HUDEP-2 (cell line): Measurements from ENCODE around the gene NKX1-1.
"Not testable (repeated sequence)": the region's sequence is repeated elsewhere in the genome, so short reads cannot be mapped to it uniquely, and the experiment has no call there.

Experiments used
- DNase-seq, 76 experiments: peaks; one replicate each; lab custom pipeline; 2025; ENCODE audit not compliant: unreplicated experiment in 76 of 76; lab: John Stamatoyannopoulos, UW

NKX1-1 gene

DNA sequence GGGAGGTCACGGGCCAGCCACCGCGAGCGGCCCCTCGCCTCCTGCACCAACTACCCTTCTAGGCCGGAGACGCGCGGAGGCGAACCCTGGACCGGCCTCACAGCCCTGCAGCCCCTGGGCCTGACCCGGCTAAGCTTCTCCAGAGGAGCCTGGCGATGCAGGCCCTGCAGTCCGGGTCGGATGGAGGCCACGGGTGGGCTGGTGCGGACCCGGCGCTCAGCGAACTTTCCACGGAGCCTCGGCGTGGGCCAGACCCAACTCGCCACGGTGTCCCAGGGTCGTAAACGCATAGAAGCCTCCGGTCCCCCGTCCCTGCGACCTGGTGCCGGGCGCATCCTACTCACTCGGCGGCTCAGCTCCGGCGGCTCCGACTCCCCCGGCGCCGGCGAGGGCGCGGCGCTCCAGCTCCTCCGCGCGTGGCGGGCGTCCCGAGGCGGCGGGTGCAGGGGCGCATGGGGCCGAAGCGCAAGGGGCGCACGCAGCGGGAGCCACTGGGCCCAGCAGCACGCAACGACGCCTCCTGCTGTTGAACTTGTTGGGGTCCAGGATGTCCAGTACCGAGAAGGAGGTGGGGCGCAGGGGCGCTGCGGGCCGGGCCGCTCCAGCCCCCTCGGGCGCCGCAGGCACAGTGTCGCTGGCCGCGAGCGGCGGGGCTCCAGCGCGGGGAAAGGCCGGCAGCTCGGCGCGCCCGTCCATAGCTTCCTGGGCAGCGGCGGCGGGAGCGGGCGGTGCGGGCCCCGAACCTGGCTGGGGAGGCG is 427 bp downstream of the NKX1-1 start:
- DNase-seq: no peak

DNA sequence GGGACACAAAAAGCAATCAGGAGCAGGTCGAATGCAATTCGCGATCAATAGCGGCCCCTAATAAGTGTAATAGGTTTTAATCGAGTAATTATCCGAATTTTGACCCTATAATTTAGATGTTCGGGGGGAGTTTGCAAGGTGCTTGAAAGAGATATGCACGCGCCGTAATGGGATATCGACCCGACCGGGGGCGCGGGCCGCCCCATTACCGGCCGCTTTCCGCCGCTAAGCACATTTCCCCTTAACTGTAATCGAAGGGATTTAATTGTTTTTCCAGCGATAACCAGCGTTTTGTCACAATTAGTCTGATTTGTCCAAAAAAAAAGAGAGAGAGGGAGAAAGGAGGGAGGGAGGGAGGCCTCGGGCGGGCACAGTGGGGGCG is 997 bp downstream of the NKX1-1 start:
- DNase-seq: no peak

GRCh38 chr4:1404573-1405253 is 1.5 kb downstream of the NKX1-1 start:
- DNase-seq: no peak

DNA sequence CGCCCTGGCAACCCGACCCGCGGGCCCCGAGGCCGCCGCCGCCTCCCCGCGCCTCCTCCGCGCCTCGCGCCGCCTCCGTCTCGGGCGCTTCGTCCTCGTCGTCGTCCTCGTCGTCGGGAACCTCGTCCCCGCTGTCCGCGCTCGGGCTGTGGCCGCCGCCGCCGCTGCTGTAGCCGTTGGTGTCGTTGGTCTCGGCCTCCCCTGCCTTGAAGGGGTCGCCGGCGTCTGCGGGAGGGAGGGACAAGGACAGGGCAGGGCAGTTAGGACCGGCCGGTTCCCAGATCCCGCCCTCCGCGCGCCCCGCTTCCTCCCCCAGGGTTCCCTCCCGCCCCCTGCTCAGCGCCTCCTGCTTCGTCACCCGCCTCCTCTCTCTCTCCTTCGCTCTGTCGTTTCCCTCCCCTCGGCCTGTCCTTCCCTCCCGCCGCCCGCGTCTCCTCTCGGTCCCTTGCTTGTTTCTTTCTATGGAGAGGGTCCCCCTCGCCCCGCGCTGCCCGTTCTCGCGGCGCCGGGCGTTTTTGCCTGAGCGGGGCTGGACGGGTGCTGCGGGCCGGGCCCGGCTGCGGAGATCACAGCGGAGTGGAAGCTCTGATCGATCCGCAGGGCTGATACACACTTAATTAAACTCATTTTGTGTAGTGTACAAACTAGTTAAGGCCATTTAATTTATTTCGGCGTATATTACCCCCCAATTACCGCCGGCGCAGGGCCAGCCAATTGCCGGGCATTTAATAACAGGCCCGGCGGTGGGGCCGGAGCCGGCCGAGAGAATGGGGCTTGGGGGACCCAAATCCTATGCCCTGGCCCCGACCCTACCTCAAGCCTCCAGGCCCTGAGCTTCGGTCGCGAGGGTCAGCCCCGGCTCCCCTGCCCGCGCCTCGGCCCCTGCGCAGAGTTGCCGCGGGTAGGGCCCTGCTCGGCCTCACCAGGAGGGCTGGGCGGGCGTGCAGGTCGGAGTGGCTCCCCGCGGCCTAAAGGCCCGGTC is 2.4 kb downstream of the NKX1-1 start:
- DNase-seq: no peak

GRCh38 chr4:1403177-1403583 is 3.1 kb downstream of the NKX1-1 start:
- no peak for DNase-seq

GRCh38 chr4:1402516-1403091 is 3.6 kb downstream of the NKX1-1 start:
- DNase-seq: no peak

- no peak for DNase-seq
Measured at GRCh38 chr4:1402021-1402515, 4.2 kb downstream of the NKX1-1 start.

- DNase-seq: no peak
Measured at GRCh38 chr4:1401409-1402020, 4.7 kb downstream of the NKX1-1 start.

- DNase-seq: no peak
Measured at GRCh38 chr4:1400831-1401408, 5.3 kb downstream of the NKX1-1 start.

- DNase-seq: no peak
Measured at GRCh38 chr4:1400191-1400805, 5.9 kb downstream of the NKX1-1 start.

- no peak for DNase-seq
Measured at GRCh38 chr4:1399508-1400190, 6.6 kb downstream of the NKX1-1 start.

DNA sequence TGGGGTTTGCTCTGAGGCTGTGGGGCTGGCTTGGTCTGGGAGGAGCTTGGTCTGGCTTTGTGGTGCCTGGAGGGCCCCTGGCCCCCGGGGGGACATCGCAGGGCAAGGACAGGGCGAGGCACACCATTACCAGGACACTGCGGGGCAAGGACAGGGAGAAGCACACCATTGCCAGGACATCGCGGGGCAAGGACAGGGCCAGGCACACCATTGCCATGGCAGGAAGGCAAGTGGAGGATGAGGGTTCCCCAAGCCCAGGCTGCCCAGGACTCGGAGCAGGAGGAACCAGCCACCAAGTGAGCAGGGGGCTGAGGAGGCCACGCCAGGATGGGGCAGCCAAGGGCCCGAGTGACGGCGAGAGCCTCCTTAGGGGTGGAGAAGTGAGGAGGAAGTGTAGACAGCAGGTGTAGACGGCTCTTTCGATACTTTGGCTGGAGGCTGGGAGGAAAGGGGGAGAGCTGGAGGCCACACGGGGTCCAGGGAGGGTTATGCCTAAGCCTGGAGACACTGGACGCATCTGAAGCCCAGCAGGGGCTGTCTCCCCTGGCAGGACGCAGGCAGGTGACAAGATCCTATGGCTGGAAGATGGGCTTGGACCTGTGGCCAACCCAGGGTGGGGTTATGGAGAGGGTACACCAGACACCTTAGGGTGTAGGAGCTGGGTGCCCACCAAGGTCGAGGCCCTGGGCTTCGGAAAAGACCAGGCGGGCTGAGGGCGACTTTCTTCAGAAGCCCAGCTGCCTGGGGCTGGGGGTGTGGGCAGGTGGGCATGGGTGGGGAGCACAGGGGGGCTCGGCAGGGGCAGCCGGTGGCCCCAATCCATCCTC is 7.3 kb downstream of the NKX1-1 start:
- DNase-seq: no peak

GRCh38 chr4:1396806-1397455 is 9.3 kb downstream of the NKX1-1 start:
- no peak for DNase-seq

- no peak for DNase-seq
Measured at GRCh38 chr4:1395941-1396805, 10.1 kb downstream of the NKX1-1 start.

DNA sequence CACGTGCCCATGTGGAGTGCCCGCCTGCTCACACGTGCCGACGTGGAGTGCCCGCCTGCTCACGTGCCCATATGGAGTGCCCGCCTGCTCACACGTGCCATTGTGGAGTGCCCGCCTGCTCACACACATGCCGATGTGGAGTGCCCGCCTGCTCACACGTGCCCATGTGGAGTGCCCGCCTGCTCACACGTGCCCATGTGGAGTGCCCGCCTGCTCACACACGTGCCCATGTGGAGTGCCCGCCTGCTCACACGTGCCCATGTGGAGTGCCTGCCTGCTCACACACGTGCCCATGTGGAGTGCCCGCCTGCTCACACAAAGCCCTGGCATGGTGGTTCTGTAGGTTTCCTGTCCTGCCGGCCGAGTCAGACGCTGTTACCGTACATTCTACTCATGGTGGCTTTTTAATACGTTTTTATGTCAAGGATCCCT is 10.8 kb downstream of the NKX1-1 start:
- DNase-seq: not testable (repeated sequence)

DNA sequence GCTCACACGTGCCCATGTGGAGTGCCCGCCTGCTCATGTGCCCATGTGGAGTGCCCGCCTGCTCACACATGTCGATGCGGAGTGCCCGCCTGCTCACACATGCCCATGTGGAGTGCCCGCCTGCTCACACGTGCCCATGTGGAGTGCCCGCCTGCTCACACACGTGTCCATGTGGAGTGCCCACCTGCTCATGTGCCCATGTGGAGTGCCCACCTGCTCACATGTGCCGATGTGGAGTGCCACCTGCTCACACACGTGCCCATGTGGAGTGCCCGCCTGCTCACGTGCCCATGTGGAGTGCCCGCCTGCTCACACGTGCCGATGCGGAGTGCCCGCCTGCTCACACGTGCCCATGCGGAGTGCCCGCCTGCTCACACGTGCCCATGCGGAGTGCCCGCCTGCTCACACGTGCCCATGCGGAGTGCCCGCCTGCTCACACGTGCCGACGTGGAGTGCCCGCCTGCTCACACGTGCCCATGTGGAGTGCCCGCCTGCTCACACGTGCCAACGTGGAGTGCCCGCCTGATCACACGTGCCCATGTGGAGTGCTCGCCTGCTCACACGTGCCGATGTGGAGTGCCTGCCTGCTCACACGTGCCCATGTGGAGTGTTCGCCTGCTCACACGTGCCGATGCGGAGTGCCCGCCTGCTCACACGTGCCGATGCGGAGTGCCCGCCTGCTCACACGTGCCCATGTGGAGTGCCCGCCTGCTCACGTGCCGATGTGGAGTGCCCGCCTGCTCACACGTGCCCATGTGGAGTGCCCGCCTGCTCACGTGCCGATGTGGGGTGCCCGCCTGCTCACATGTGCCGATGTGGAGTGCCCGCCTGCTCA is 11.5 kb downstream of the NKX1-1 start:
- DNase-seq: not testable (repeated sequence)
